AG04450 (cell line): ENCODE results near the gene KRT9. TPM values are rescaled to one million over a fixed set of nuclear protein-coding genes. Genes with fewer than 3 reads are reported as not detected.
A peak's percentile ranks its signal among the peaks of the same experiment; 100 is the strongest.

Experiments
- CTCF ChIA-PET: fragments of 300-600, 350-600 bp; formaldehyde crosslinking; extraction: SDS; loops from one replicate; lab custom pipeline; 2022; ENCODE audit warnings: antibody characterized with exemption, inconsistent platforms; lab: Charles Lee
- POLR2A ChIA-PET: fragments of 350-600 bp; formaldehyde crosslinking; extraction: SDS; loops from one replicate; lab custom pipeline; 2021; ENCODE audit warnings: antibody characterized with exemption, inconsistent platforms; lab: Yijun Ruan, JAX
- DNase-seq: peaks from one replicate; pipeline ENCODE4 v3.0.0-alpha.2; 2011; ENCODE audit warnings: low read depth, low spot score
- H3K27ac ChIP-seq: one replicate; pipeline ENCODE4 v1.5.1; 2012; ENCODE audit warnings: low read depth, low read length, control low read depth
- H3K27me3 ChIP-seq: one replicate; pipeline ENCODE4 v1.6.0; 2012; ENCODE audit warnings: low read length; ENCODE audit not compliant: control insufficient read depth, insufficient read depth
- H3K4me3 ChIP-seq: 2 replicates; pipeline ENCODE4 v1.5.1; 2011; ENCODE audit warnings: mild to moderate bottlenecking, low read depth, low read length, control low read depth
- H3K9me3 ChIP-seq: 2 replicates; pipeline ENCODE4 v1.5.1; 2012; ENCODE audit warnings: low read length; ENCODE audit not compliant: control insufficient read depth, insufficient read depth
- polyA plus RNA-seq: library from polyadenylated mRNA; depleted of rRNA; stranded (reverse); fragments of >200 nt; gene quantifications from 2 replicates; pipeline ENCODE4 v1.2.3, GENCODE V29; 2011
- TF ChIP-seq, protein P1 (sequence below): IDR thresholded peaks from 2 replicates; pipeline ENCODE4 v1.5.1; 2011; ENCODE audit warnings: low read depth, low read length, control low read depth, inconsistent platforms

Gene KRT9
- polyA plus RNA-seq, 1 experiment = not detected

DNA sequence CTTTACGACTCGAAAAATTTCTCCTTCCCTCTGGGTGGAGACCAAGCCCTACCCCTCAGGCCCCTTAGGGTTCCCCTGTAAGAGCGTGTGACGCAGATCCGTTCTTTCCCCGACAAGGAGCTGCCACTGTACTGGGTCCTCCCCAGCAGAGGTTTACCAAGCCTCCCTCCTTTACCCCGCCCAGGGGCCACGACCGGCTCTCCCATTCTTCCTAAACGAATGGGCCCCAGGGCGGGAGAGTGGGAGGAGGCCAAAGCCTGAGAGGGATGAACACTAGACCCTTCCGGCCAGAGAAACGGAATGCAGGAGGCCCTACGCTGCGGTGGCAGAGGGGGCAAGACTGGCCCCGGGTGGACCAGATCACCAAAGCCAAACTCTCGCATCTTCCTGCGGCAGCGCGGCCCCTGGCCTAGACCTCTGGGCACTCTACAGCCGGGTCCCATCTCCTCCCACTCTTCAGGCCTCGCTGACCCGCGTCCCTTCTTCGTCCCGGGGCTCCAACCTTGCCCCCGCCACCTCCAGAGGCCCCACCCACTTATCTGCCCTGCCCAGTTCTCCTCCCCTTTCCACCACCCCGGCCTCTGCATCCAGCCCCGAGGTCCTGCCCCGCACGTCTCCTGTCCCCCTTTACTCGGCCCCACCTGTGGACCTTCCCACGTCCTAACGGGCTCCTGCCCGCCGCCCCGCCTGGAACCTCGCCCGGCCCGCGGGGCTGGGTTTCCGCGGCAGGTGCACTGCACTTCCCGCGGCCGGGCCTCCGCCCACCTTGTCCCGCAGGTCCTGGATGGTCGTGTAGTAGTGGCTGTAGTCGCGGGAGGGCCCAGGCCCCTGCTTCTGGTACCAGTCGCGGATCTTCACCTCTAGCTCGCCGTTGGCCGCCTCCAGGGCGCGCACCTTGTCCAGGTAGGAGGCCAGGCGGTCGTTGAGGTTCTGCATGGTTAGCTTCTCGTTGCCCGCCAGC lies 44.5 kb downstream of the KRT9 start:
- CTCF ChIA-PET = interaction anchor here (1.4 to 3.8 kb wide), 2 partner anchors 22 to 205 kb away, joined by 4 to 26 read pairs; no protein-coding TSS in a partner anchor
- TF ChIP-seq, protein P1, sequence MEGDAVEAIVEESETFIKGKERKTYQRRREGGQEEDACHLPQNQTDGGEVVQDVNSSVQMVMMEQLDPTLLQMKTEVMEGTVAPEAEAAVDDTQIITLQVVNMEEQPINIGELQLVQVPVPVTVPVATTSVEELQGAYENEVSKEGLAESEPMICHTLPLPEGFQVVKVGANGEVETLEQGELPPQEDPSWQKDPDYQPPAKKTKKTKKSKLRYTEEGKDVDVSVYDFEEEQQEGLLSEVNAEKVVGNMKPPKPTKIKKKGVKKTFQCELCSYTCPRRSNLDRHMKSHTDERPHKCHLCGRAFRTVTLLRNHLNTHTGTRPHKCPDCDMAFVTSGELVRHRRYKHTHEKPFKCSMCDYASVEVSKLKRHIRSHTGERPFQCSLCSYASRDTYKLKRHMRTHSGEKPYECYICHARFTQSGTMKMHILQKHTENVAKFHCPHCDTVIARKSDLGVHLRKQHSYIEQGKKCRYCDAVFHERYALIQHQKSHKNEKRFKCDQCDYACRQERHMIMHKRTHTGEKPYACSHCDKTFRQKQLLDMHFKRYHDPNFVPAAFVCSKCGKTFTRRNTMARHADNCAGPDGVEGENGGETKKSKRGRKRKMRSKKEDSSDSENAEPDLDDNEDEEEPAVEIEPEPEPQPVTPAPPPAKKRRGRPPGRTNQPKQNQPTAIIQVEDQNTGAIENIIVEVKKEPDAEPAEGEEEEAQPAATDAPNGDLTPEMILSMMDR = no peak
- peak overlapping the region; percentile 43 for H3K4me3 ChIP-seq
- H3K9me3 ChIP-seq = peaks cover 8% of the 10 kb centered on the region; the same call in 1 of the 2 replicates
- no peak for DNase-seq
- POLR2A ChIA-PET = no interaction called here
- H3K27me3 ChIP-seq = no peaks in the 10 kb centered on the region
- H3K27ac ChIP-seq = no peak overlapping the region

DNA sequence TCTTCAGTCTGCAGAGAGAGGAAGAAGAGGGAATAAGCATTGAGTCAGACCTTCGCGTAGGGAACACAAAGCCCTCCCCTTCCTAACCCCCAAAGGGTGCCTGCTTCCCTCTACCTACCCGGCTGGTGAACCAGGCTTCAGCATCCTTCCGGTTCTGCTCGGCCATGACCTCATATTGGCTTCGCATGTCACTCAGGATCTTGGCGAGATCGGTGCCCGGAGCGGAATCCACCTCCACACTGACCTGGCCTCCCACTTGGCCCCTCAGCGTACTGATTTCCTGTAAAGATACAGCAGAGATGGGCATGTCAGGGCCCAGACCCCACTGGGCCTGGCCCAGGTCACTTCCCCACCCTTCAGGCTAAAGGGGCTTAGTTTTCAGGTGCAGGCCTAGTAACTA lies 47.6 kb downstream of the KRT9 start:
- ChIA-PET POLR2A (no interaction called here), CTCF (no interaction called here)
- TF ChIP-seq, protein P1 = no peak
- Histone ChIP-seq H3K4me3 (no peak overlapping the region), H3K9me3 (peaks cover 8% of the 10 kb centered on the region; the same call in 1 of the 2 replicates), H3K27ac (no peak overlapping the region), H3K27me3 (no peaks in the 10 kb centered on the region)
- DNase-seq = no peak

DNA sequence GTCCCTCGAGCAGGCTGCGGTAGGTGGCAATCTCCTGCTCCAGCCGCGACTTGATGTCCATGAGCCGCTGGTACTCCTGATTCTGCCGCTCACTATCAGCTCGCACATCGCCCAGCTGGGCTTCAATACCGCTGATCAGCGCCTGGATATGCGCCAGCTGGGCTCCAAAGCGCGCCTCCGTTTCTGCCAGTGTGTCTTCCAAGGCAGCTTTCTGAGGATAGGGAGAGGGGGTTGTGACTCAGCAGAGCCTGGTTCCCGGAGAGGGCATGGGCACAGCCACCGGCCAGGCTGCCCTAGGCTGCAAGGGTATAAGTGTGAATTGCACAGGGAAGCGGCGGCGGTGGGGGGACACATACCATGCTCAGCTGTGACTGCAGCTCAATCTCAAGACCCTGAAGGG lies 48.1 kb downstream of the KRT9 start:
- DNase-seq = no peak
- Histone ChIP-seq H3K4me3 (no peak overlapping the region), H3K9me3 (peaks cover 8% of the 10 kb centered on the region; the same call in 1 of the 2 replicates), H3K27me3 (no peaks in the 10 kb centered on the region), H3K27ac (no peak overlapping the region)
- TF ChIP-seq, protein P1 = no peak
- ChIA-PET POLR2A (no interaction called here), CTCF (no interaction called here)

DNA sequence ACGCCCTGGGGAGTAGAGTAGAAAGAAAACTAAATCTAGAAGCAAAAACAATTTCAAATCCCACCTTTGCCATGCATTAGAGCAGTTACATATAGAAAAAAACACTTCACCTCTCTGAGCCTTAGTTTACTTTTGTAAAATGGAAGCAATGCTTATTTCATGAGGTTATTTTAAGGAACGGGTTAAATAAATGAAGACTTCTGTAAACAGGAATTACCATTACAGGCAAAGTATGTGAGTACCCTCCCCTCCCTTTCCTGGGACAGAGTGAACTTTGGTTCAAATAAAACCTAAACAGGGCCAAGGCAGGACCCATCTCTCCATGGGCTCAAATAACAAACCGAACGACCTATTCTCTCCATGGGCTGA lies 48.6 kb downstream of the KRT9 start:
- H3K27me3 ChIP-seq = no peaks in the 10 kb centered on the region
- TF ChIP-seq, protein P1 = no peak
- POLR2A ChIA-PET = no interaction called here
- H3K4me3 ChIP-seq = no peak overlapping the region
- no peak overlapping the region for H3K27ac ChIP-seq
- H3K9me3 ChIP-seq = peaks cover 8% of the 10 kb centered on the region; the same call in 1 of the 2 replicates
- CTCF ChIA-PET = interaction anchor here (3.1 kb wide), 1 partner anchor 26 kb away, joined by 20 read pairs; no protein-coding TSS in a partner anchor
- no peak for DNase-seq
